Keratinocyte (primary cell): ENCODE results near the gene CYP17A1. TPM values are rescaled to one million over a fixed set of nuclear protein-coding genes. Genes with fewer than 3 reads are reported as not detected.

Source experiments
- DNase-seq: peaks from one replicate; pipeline ENCODE4 v3.0.0-alpha.2; 2011; ENCODE audit warnings: low read depth, missing footprints, low spot score
- FAIRE-seq: peaks from 2 replicates; lab custom pipeline; 2011; peaks lifted over from hg19 to GRCh38; lab: Jason Lieb, UNC
- H2AFZ ChIP-seq: 2 replicates; pipeline ENCODE4 v1.6.0; 2012; ENCODE audit warnings: low read length, control low read depth, inconsistent platforms; ENCODE audit not compliant: control insufficient read depth
- H3K27ac ChIP-seq: 2 replicates; pipeline ENCODE4 v1.5.1; 2011; ENCODE audit warnings: low read length; ENCODE audit not compliant: control insufficient read depth, insufficient read depth
- H3K27me3 ChIP-seq: 3 replicates; pipeline ENCODE4 v1.6.0; 2011; ENCODE audit warnings: low read length; ENCODE audit not compliant: control insufficient read depth, insufficient read depth; ENCODE audit errors: extremely low read depth
- H3K36me3 ChIP-seq, 2 experiments: 2 replicates in 1 of 2; 3 replicates in 1 of 2; pipeline ENCODE4 v1.5.1; 2011; ENCODE audit warnings: low read length in 2 of 2, mild to moderate bottlenecking in 1 of 2; ENCODE audit not compliant: control insufficient read depth in 2 of 2, insufficient read depth in 2 of 2; ENCODE audit errors: extremely low read depth in 1 of 2
- H3K4me1 ChIP-seq: 3 replicates; pipeline ENCODE4 v1.5.1; 2011; ENCODE audit warnings: low read length; ENCODE audit not compliant: control insufficient read depth, insufficient read depth; ENCODE audit errors: extremely low read depth
- H3K4me2 ChIP-seq: 3 replicates; pipeline ENCODE4 v1.6.0; 2011; ENCODE audit warnings: low read depth, low read length; ENCODE audit not compliant: control insufficient read depth, insufficient read depth; ENCODE audit errors: extremely low read depth
- H3K4me3 ChIP-seq, 3 experiments: fragments of 200-600 bp in 1 of 3; sonication (generic) in 1 of 3; 2 replicates in 2 of 3; 3 replicates in 1 of 3; pipeline ENCODE4 v1.5.1; 2011 to 2016; ENCODE audit warnings: low read length in 3 of 3, mild to moderate bottlenecking in 3 of 3, control low read depth in 2 of 3, inconsistent platforms in 1 of 3, low read depth in 1 of 3, mixed read lengths in 1 of 3, mixed run types in 1 of 3, moderate library complexity in 1 of 3; ENCODE audit not compliant: control insufficient read depth in 2 of 3, insufficient read depth in 2 of 3; ENCODE audit errors: extremely low read depth in 1 of 3
- H3K79me2 ChIP-seq: 2 replicates; pipeline ENCODE4 v1.6.0; 2012; ENCODE audit warnings: low read length; ENCODE audit not compliant: control insufficient read depth, insufficient read depth
- H3K9ac ChIP-seq: 3 replicates; pipeline ENCODE4 v1.6.0; 2011; ENCODE audit warnings: low read length; ENCODE audit not compliant: control insufficient read depth, insufficient read depth; ENCODE audit errors: extremely low read depth
- H3K9me1 ChIP-seq: 3 replicates; pipeline ENCODE4 v1.6.0; 2011; ENCODE audit warnings: low read length; ENCODE audit not compliant: control insufficient read depth, insufficient read depth; ENCODE audit errors: extremely low read depth
- H3K9me3 ChIP-seq: 2 replicates; pipeline ENCODE4 v1.5.1; 2012; ENCODE audit warnings: low read depth, low read length; ENCODE audit not compliant: control insufficient read depth
- H4K20me1 ChIP-seq: 3 replicates; pipeline ENCODE4 v1.6.0; 2011; ENCODE audit warnings: low read length; ENCODE audit not compliant: control insufficient read depth, insufficient read depth; ENCODE audit errors: extremely low read depth
- CTCF ChIP-seq, 3 experiments: IDR thresholded peaks in 1 of 3; conservative IDR thresholded peaks in 1 of 3; optimal IDR thresholded peaks in 1 of 3; 2 replicates in 2 of 3; 3 replicates in 1 of 3; pipeline versions ENCODE3 to v1.5.1; 2011; ENCODE audit warnings: low read length in 3 of 3, mild to moderate bottlenecking in 3 of 3, moderate library complexity in 2 of 3, control low read depth in 1 of 3, inconsistent platforms in 1 of 3; ENCODE audit not compliant: insufficient read depth in 2 of 3; ENCODE audit errors: extremely low read depth in 1 of 3
- EZH2 ChIP-seq: IDR thresholded peaks from one replicate; pipeline ENCODE4 v1.6.1; 2012; ENCODE audit warnings: inconsistent platforms, mild to moderate bottlenecking, low read length, moderate library complexity
- dilution Hi-C: fragments of 300-500 bp; cut with MboI; formaldehyde crosslinking; loops from one replicate; pipeline ENCODE4 v1.7.0; 2020; ENCODE audit warnings: low sequenced_read_pairs; ENCODE audit not compliant: extremely low pct_ligation_motif_present
- polyA plus RNA-seq, 5 experiments: library from polyadenylated mRNA; depleted of rRNA in 3 of 5; stranded (reverse) in 3 of 5; stranded (forward) in 1 of 5; unstranded in 1 of 5; fragments of >200 nt; gene quantifications; 1 replicate in 1 of 5; 2 replicates in 3 of 5; 3 replicates in 1 of 5; pipeline versions ENCODE4 v1.2.1 to v1.2.3, GENCODE V29; 2011 to 2012; ENCODE audit warnings: missing spikeins in 2 of 5, low read depth in 1 of 5, low replicate concordance in 1 of 5

The CYP17A1 gene
- polyA plus RNA-seq, 1 donor (not counting 4 experiments of a cell fraction or from before 2014, with no cell fraction given), result not detected

- FAIRE-seq (no peak), DNase-seq (no peak)
- dilution Hi-C loops, result no loop called here
- peak overlapping the region; percentile 74 for H3K27ac ChIP-seq
- no peak overlapping the region for H3K4me3 ChIP-seq
- no peaks in the 10 kb centered on the region for H3K9me3 ChIP-seq
- H3K4me2 ChIP-seq, result no peak overlapping the region
- H3K36me3 ChIP-seq, result peaks cover 18 to 21% of the 10 kb centered on the region in 2 experiments
- H3K9ac ChIP-seq, result peak overlapping the region; percentile 24
- H3K27me3 ChIP-seq, result no peaks in the 10 kb centered on the region
- H4K20me1 ChIP-seq, result no peaks in the 10 kb centered on the region
- peaks cover 28% of the 10 kb centered on the region for H3K4me1 ChIP-seq
- H3K9me1 ChIP-seq, result no peaks in the 10 kb centered on the region
- H3K79me2 ChIP-seq, result no peaks in the 10 kb centered on the region
- no peak overlapping the region for H2AFZ ChIP-seq
- no peak for TF ChIP-seq EZH2
- no peak for TF ChIP-seq CTCF (optimal IDR thresholded peaks at IDR 0.05 in 1 of 3, IDR thresholded peaks at IDR 0.05 in 1 of 3, conservative IDR thresholded peaks at IDR 0.05 in 1 of 3; ENCODE audit: extremely low read depth in 1 of 3, insufficient read depth in 2 of 3, low read length in 3 of 3)
Measured at GRCh38 chr10:102802920-102803534, 34.2 kb downstream of the CYP17A1 start.

DNA sequence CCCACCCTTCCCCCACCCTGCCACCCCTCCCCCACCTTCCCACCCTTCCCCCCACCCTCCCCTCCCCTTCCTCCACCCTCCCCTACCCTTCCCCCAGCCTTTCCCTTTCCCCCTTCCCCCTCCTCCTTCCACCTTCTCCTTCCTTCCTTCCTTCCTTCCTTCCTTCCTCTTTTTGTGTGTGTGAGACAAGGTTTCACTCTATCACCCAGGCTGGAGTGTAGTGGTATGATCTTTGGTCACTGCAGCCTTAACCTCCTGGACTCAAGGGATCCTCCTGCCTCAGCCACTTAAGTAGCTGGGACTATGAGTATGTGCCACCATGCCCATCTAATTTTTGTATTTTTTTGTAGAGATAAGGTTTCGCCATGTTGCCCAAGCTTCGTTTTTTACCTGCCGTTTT, 35.2 kb downstream of the CYP17A1 start:
- Histone ChIP-seq H3K36me3 (peaks cover 20 to 22% of the 10 kb centered on the region in 2 experiments), H3K79me2 (no peaks in the 10 kb centered on the region), H3K4me2 (no peak overlapping the region), H3K9ac (no peak overlapping the region), H3K27me3 (no peaks in the 10 kb centered on the region), H4K20me1 (no peaks in the 10 kb centered on the region), H3K9me1 (no peaks in the 10 kb centered on the region), H3K4me3 (no peak overlapping the region), H3K27ac (no peak overlapping the region), H3K4me1 (peaks cover 28% of the 10 kb centered on the region), H3K9me3 (no peaks in the 10 kb centered on the region), H2AFZ (no peak overlapping the region)
- DNase-seq (no peak), FAIRE-seq (no peak)
- TF ChIP-seq CTCF (optimal IDR thresholded peaks at IDR 0.05 in 1 of 3, IDR thresholded peaks at IDR 0.05 in 1 of 3, conservative IDR thresholded peaks at IDR 0.05 in 1 of 3; ENCODE audit: extremely low read depth in 1 of 3, insufficient read depth in 2 of 3, low read length in 3 of 3) (no peak), EZH2 (no peak)
- dilution Hi-C loops, result no loop called here
